NCI-H1048 (cell line): ENCODE data around the gene GPD1.

ENCODE experiments used
- DNase-seq: peaks from one replicate; lab custom pipeline; 2025; lab: John Stamatoyannopoulos, UW

The GPD1 gene

GRCh38 chr12:50101663-50102062 lies 2.1 kb upstream of the GPD1 start:
- no peak for DNase-seq

- no peak for DNase-seq
Observed at GRCh38 chr12:50102131-50102531, 1.7 kb upstream of the GPD1 start.

- no peak for DNase-seq
Observed at GRCh38 chr12:50102646-50103309, 1.0 kb upstream of the GPD1 start.

- no peak for DNase-seq
Observed at GRCh38 chr12:50103351-50103750, 457 bp upstream of the GPD1 start.

- no peak for DNase-seq
Observed at GRCh38 chr12:50104417-50105366, 884 bp downstream of the GPD1 start.

GRCh38 chr12:50105913-50106450 lies 2.2 kb downstream of the GPD1 start:
- DNase-seq, result no peak

- DNase-seq, result no peak
Observed at GRCh38 chr12:50106907-50107306, 3.1 kb downstream of the GPD1 start.

GRCh38 chr12:50107416-50108268 lies 3.8 kb downstream of the GPD1 start:
- DNase-seq, result no peak

GRCh38 chr12:50109319-50109718 lies 5.5 kb downstream of the GPD1 start:
- DNase-seq, result no peak

GRCh38 chr12:50110127-50110761 lies 6.4 kb downstream of the GPD1 start:
- DNase-seq, result no peak

- DNase-seq, result no peak
Observed at GRCh38 chr12:50110762-50111351, 7.0 kb downstream of the GPD1 start.

- no peak for DNase-seq
Observed at GRCh38 chr12:50111395-50111692, 7.5 kb downstream of the GPD1 start.

GRCh38 chr12:50111693-50112455 lies 8.1 kb downstream of the GPD1 start, which contains the start of gene COX14:
Gene COX14, plus strand, starts transcription at chr12:50112236. Its CDS starts 7,808 bp downstream, at chr12:50120044.
- DNase-seq, result peak; percentile 97

GRCh38 chr12:50112456-50113218 lies 8.8 kb downstream of the GPD1 start:
- no peak for DNase-seq

- DNase-seq, result no peak
Observed at GRCh38 chr12:50117057-50117622, 13.3 kb downstream of the GPD1 start.

- DNase-seq, result no peak
Observed at GRCh38 chr12:50119387-50119786, 15.6 kb downstream of the GPD1 start.

- DNase-seq, result no peak
Observed at GRCh38 chr12:50120521-50120920, 16.7 kb downstream of the GPD1 start.

- no peak for DNase-seq
Observed at GRCh38 chr12:50120953-50121352, 17.1 kb downstream of the GPD1 start.

GRCh38 chr12:50121641-50122040 lies 17.8 kb downstream of the GPD1 start:
- DNase-seq, result no peak
